ENCODE results near the gene CCDC177.
"Not testable (repeated sequence)": the region's sequence is repeated elsewhere in the genome, so short reads cannot be mapped to it uniquely, and the experiment has no call there.

CCDC177 gene

GRCh38 chr14:69606258-69607184, 31.9 kb upstream of the CCDC177 start:
- in situ Hi-C loops (cut with MboI; ENCODE audit: low pct_unique_long_range_greater_than_20kb, low sequenced_read_pairs): loop anchor here (10.0 kb wide), 1 partner anchor 108 kb away; no protein-coding TSS in a partner anchor
- DNase-seq: no peak

GRCh38 chr14:69605738-69606137, 31.1 kb upstream of the CCDC177 start:
- in situ Hi-C loops (cut with MboI; ENCODE audit: low pct_unique_long_range_greater_than_20kb, low sequenced_read_pairs): loop anchor here (10.0 kb wide), 1 partner anchor 109 kb away; no protein-coding TSS in a partner anchor
- DNase-seq: no peak

GRCh38 chr14:69600304-69600891, 25.7 kb upstream of the CCDC177 start:
- in situ Hi-C loops (cut with MboI; ENCODE audit: low pct_unique_long_range_greater_than_20kb, low sequenced_read_pairs): loop anchor here (10.0 kb wide), 1 partner anchor 114 kb away; no protein-coding TSS in a partner anchor
- no peak for DNase-seq

- DNase-seq; in situ Hi-C loops (cut with MboI; ENCODE audit: low pct_unique_long_range_greater_than_20kb, low sequenced_read_pairs): not testable (repeated sequence)
Measured at GRCh38 chr14:69599431-69599830, 24.8 kb upstream of the CCDC177 start.

- in situ Hi-C loops (cut with MboI; ENCODE audit: low pct_unique_long_range_greater_than_20kb, low sequenced_read_pairs): no loop called here
Measured at GRCh38 chr14:69595336-69595735, 20.7 kb upstream of the CCDC177 start.

GRCh38 chr14:69594846-69595245, 20.2 kb upstream of the CCDC177 start:
- in situ Hi-C loops (cut with MboI; ENCODE audit: low pct_unique_long_range_greater_than_20kb, low sequenced_read_pairs): no loop called here
- no peak for DNase-seq

More at GRCh38 chr14:69595336-69595735, 20.7 kb upstream of the CCDC177 start:
- no peak for DNase-seq

- DNase-seq: no peak
- in situ Hi-C loops (cut with MboI; ENCODE audit: low pct_unique_long_range_greater_than_20kb, low sequenced_read_pairs): no loop called here
Measured at GRCh38 chr14:69593018-69593677, 18.5 kb upstream of the CCDC177 start.

- DNase-seq: no peak
- in situ Hi-C loops (cut with MboI; ENCODE audit: low pct_unique_long_range_greater_than_20kb, low sequenced_read_pairs): no loop called here
Measured at GRCh38 chr14:69591317-69591716, 16.6 kb upstream of the CCDC177 start.

GRCh38 chr14:69587389-69587788, 12.7 kb upstream of the CCDC177 start:
- in situ Hi-C loops (cut with MboI; ENCODE audit: low pct_unique_long_range_greater_than_20kb, low sequenced_read_pairs): no loop called here
- DNase-seq: no peak

GRCh38 chr14:69586404-69586803, 11.7 kb upstream of the CCDC177 start:
- peak; percentile 30 for DNase-seq
- in situ Hi-C loops (cut with MboI; ENCODE audit: low pct_unique_long_range_greater_than_20kb, low sequenced_read_pairs): no loop called here

- no peak for DNase-seq
- in situ Hi-C loops (cut with MboI; ENCODE audit: low pct_unique_long_range_greater_than_20kb, low sequenced_read_pairs): no loop called here
Measured at GRCh38 chr14:69584389-69584788, 9.7 kb upstream of the CCDC177 start.

GRCh38 chr14:69582829-69583228, 8.2 kb upstream of the CCDC177 start:
- DNase-seq: no peak
- in situ Hi-C loops (cut with MboI; ENCODE audit: low pct_unique_long_range_greater_than_20kb, low sequenced_read_pairs): no loop called here

GRCh38 chr14:69582212-69582611, 7.5 kb upstream of the CCDC177 start:
- in situ Hi-C loops (cut with MboI; ENCODE audit: low pct_unique_long_range_greater_than_20kb, low sequenced_read_pairs): no loop called here

GRCh38 chr14:69581316-69581935, 6.8 kb upstream of the CCDC177 start:
- in situ Hi-C loops (cut with MboI; ENCODE audit: low pct_unique_long_range_greater_than_20kb, low sequenced_read_pairs): no loop called here

More at GRCh38 chr14:69582212-69582611, 7.5 kb upstream of the CCDC177 start:
- no peak for DNase-seq

GRCh38 chr14:69580009-69580577, 5.4 kb upstream of the CCDC177 start:
- DNase-seq: peak; percentile 68
- in situ Hi-C loops (cut with MboI; ENCODE audit: low pct_unique_long_range_greater_than_20kb, low sequenced_read_pairs): no loop called here

More at GRCh38 chr14:69581316-69581935, 6.8 kb upstream of the CCDC177 start:
- no peak for DNase-seq

GRCh38 chr14:69579476-69579875, 4.8 kb upstream of the CCDC177 start:
- in situ Hi-C loops (cut with MboI; ENCODE audit: low pct_unique_long_range_greater_than_20kb, low sequenced_read_pairs): loop anchor here (10.0 kb wide), 1 partner anchor 445 kb away; no protein-coding TSS in a partner anchor
- DNase-seq: no peak

GRCh38 chr14:69574954-69575295, 254 bp upstream of the CCDC177 start:
- in situ Hi-C loops (cut with MboI; ENCODE audit: low pct_unique_long_range_greater_than_20kb, low sequenced_read_pairs): loop anchor here (10.0 kb wide), 1 partner anchor 450 kb away; no protein-coding TSS in a partner anchor
- no peak for DNase-seq

GRCh38 chr14:69573831-69574262, 824 bp downstream of the CCDC177 start:
- DNase-seq: no peak
- in situ Hi-C loops (cut with MboI; ENCODE audit: low pct_unique_long_range_greater_than_20kb, low sequenced_read_pairs): loop anchor here (10.0 kb wide), 1 partner anchor 451 kb away; no protein-coding TSS in a partner anchor
